Endothelial cell of umbilical vein (primary cell): ENCODE results near the gene TYSND1. TPM values are rescaled to one million over a fixed set of nuclear protein-coding genes. Genes with fewer than 3 reads are reported as not detected.

ENCODE experiments used
- BruUV-seq: library from RNA; stranded (reverse); fragments of 400-500 nt; replicated peaks from 2 replicates; lab custom pipeline; 2021; lab: Mats Ljungman, UMichigan
- CTCF ChIA-PET: fragments of 300-600, 350-600 bp; sonication (Branson Sonifier 250); formaldehyde crosslinking; loops from one replicate; lab custom pipeline; 2021; ENCODE audit warnings: antibody characterized with exemption, inconsistent platforms; lab: Charles Lee
- POLR2A ChIA-PET: fragments of 300-600, 350-600 bp; sonication (Branson Sonifier 250); formaldehyde crosslinking; loops from one replicate; lab custom pipeline; 2021; ENCODE audit warnings: antibody characterized with exemption, inconsistent platforms; lab: Charles Lee
- DNase-seq: peaks from one replicate; pipeline ENCODE4 v3.0.0-alpha.2; 2011; ENCODE audit warnings: low read depth, low spot score
- FAIRE-seq: peaks from 2 replicates; lab custom pipeline; 2011; peaks lifted over from hg19 to GRCh38; lab: Jason Lieb, UNC
- H2AFZ ChIP-seq: 2 replicates; pipeline ENCODE4 v1.6.0; 2012; ENCODE audit warnings: low read depth, low read length, control low read depth, inconsistent platforms
- H3K27ac ChIP-seq: 2 replicates; pipeline ENCODE4 v1.5.1; 2011; ENCODE audit warnings: low read depth, mild to moderate bottlenecking, control low read depth, low read length, moderate library complexity; ENCODE audit not compliant: insufficient read depth
- H3K27me3 ChIP-seq, 2 experiments: 2 replicates each; pipeline versions ENCODE4 v1.6.0 to v1.6.1; 2011; ENCODE audit warnings: low read length in 2 of 2, mixed read lengths in 1 of 2; ENCODE audit not compliant: control insufficient read depth in 2 of 2, insufficient read depth in 2 of 2
- H3K36me3 ChIP-seq, 2 experiments: 2 replicates in 1 of 2; 3 replicates in 1 of 2; pipeline ENCODE4 v1.5.1; 2011; ENCODE audit warnings: low read length in 2 of 2, mild to moderate bottlenecking in 1 of 2, moderate library complexity in 1 of 2; ENCODE audit not compliant: control insufficient read depth in 2 of 2, insufficient read depth in 2 of 2; ENCODE audit errors: extremely low read depth in 1 of 2
- H3K4me1 ChIP-seq: 3 replicates; pipeline ENCODE4 v1.5.1; 2011; ENCODE audit warnings: mild to moderate bottlenecking, low read length; ENCODE audit not compliant: control insufficient read depth, insufficient read depth; ENCODE audit errors: extremely low read depth
- H3K4me2 ChIP-seq: 2 replicates; pipeline ENCODE4 v1.6.1; 2011; ENCODE audit warnings: low read length, control low read depth, mixed read lengths; ENCODE audit not compliant: insufficient read depth
- H3K4me3 ChIP-seq, 3 experiments: fragments of 200-600 bp in 1 of 3; sonication (generic), shearing (Covaris generic) in 1 of 3; replicated peaks in 1 of 3; 2 replicates each; pipeline ENCODE4 v1.5.1; 2011 to 2016; ENCODE audit warnings: control low read depth in 3 of 3, low read length in 3 of 3, mild to moderate bottlenecking in 2 of 3, inconsistent platforms in 1 of 3, low read depth in 1 of 3, moderate library complexity in 1 of 3; ENCODE audit not compliant: insufficient read depth in 1 of 3
- H3K79me2 ChIP-seq: 2 replicates; pipeline ENCODE4 v1.6.0; 2012; ENCODE audit warnings: low read length, inconsistent platforms; ENCODE audit not compliant: control insufficient read depth, insufficient read depth
- H3K9ac ChIP-seq: replicated peaks from 2 replicates; pipeline ENCODE3; 2011; ENCODE audit warnings: low read length, control low read depth; ENCODE audit not compliant: insufficient read depth; ENCODE audit errors: extremely low read depth
- H3K9me1 ChIP-seq: replicated peaks from 3 replicates; pipeline ENCODE4 v1.6.0; 2011; ENCODE audit warnings: mild to moderate bottlenecking, low read length; ENCODE audit not compliant: control insufficient read depth, insufficient read depth; ENCODE audit errors: extremely low read depth
- H3K9me3 ChIP-seq: replicated peaks from 2 replicates; pipeline ENCODE4 v1.5.1; 2012; ENCODE audit warnings: low read length, inconsistent platforms; ENCODE audit not compliant: control insufficient read depth, insufficient read depth
- H4K20me1 ChIP-seq: replicated peaks from 2 replicates; pipeline ENCODE3; 2011; ENCODE audit warnings: mild to moderate bottlenecking, low read length; ENCODE audit not compliant: control insufficient read depth, insufficient read depth; ENCODE audit errors: extremely low read depth
- EZH2 ChIP-seq: IDR thresholded peaks from 2 replicates; pipeline ENCODE4 v1.6.1; 2012; ENCODE audit warnings: borderline replicate concordance, low read depth, mild to moderate bottlenecking, moderate library complexity, low read length, inconsistent platforms; ENCODE audit not compliant: severe bottlenecking
- FOS ChIP-seq: IDR thresholded peaks from 2 replicates; pipeline ENCODE4 v1.6.1; 2011; ENCODE audit warnings: mild to moderate bottlenecking, low read length, moderate library complexity, borderline replicate concordance; ENCODE audit not compliant: insufficient read depth
- GATA2 ChIP-seq: IDR thresholded peaks from 2 replicates; pipeline ENCODE4 v1.7.0; 2011; ENCODE audit warnings: low read depth, mild to moderate bottlenecking, moderate library complexity, mixed read lengths, low read length; ENCODE audit not compliant: insufficient read length, insufficient read depth
- JUN ChIP-seq: IDR thresholded peaks from 2 replicates; pipeline ENCODE4 v1.6.1; 2011; ENCODE audit warnings: borderline replicate concordance, low read depth; ENCODE audit not compliant: insufficient read length, insufficient read depth
- MYC ChIP-seq: IDR thresholded peaks from one replicate; pipeline ENCODE4 v1.6.1; 2011; ENCODE audit warnings: mild to moderate bottlenecking, low read depth, low read length
- POLR2A ChIP-seq: IDR thresholded peaks from 2 replicates; pipeline ENCODE4 v1.6.1; 2012; ENCODE audit warnings: low read depth, mild to moderate bottlenecking, control low read depth, low read length
- POLR2AphosphoS5 ChIP-seq: IDR thresholded peaks from 2 replicates; pipeline ENCODE4 v1.6.1; 2012; ENCODE audit warnings: low read depth, mild to moderate bottlenecking, control low read depth, low read length, moderate library complexity; ENCODE audit not compliant: insufficient read depth
- dilution Hi-C: fragments of 300-500 bp; cut with MboI; formaldehyde crosslinking; loops from one replicate; pipeline ENCODE4 v1.15.0; 2019; ENCODE audit warnings: low sequenced_read_pairs; ENCODE audit not compliant: extremely low pct_ligation_motif_present
- intact Hi-C: fragments of 100-400 bp; cut with micrococcal nuclease; formaldehyde crosslinking; loops from one replicate; pipeline ENCODE4 v1.10.0; 2022
- polyA plus RNA-seq, 4 experiments: library from polyadenylated mRNA; depleted of rRNA in 3 of 4; stranded (reverse) in 3 of 4; unstranded in 1 of 4; fragments of >200 nt; gene quantifications; 2 replicates each; pipeline versions ENCODE4 v1.2.1 to v1.2.3, GENCODE V29; 2011 to 2012; ENCODE audit warnings: missing spikeins in 1 of 4
- total RNA-seq: library from RNA; stranded (reverse); gene quantifications from 2 replicates; pipeline ENCODE4 v1.2.3, GENCODE V29; 2021
- TF ChIP-seq, protein P1 (sequence below): IDR thresholded peaks from 2 replicates; pipeline ENCODE4 v1.6.1; 2011; ENCODE audit not compliant: insufficient read depth, insufficient read length
- TF ChIP-seq, protein P2 (sequence below), 2 donors: IDR thresholded peaks; 1 replicate in 1 of 2; 2 replicates in 1 of 2; pipeline ENCODE4 v1.5.1; 2011; ENCODE audit warnings: low read length in 2 of 2, mild to moderate bottlenecking in 2 of 2, moderate library complexity in 2 of 2, control low read depth in 1 of 2, inconsistent platforms in 1 of 2, low read depth in 1 of 2; ENCODE audit not compliant: insufficient read depth in 1 of 2; ENCODE audit errors: extremely low read depth in 1 of 2

TYSND1 gene
- total and polyA plus RNA-seq, 2 donors (not counting 3 experiments of a cell fraction or from before 2014, with no cell fraction given): 5.1 to 7.8 TPM

DNA sequence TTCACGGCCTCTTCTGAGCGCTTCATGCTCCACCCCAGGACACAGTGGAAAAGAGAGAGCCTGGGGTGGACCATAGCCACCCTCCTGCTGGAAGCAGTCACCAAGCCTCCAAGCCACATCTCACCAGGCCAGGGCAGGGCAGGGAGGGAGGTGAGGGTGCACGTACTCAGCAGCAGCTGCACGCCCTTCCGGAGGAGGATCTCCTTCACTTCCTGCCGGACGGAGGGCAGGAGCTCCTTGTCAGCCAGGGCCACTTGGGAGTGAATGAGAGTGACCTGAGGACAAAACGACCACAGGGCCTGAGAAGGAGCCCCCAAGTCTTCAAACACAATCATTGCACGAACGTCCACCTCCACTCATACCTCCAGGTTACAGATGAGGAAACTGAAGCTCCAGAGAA, 28.9 kb downstream of the TYSND1 start:
- H3K79me2 ChIP-seq: no peaks in the 10 kb centered on the region
- no peak overlapping the region for H3K27ac ChIP-seq
- POLR2A ChIA-PET: interaction anchor here (0.6 kb wide), 1 partner anchor 21 kb away, joined by 7 read pairs; no protein-coding TSS in a partner anchor
- peaks cover 6% of the 10 kb centered on the region for H3K4me1 ChIP-seq
- no peak overlapping the region for H2AFZ ChIP-seq
- H3K4me2 ChIP-seq: no peak overlapping the region
- DNase-seq (no peak), FAIRE-seq (no peak)
- H3K9me1 ChIP-seq: no peaks in the 10 kb centered on the region
- no peaks in the 10 kb centered on the region for H4K20me1 ChIP-seq
- TF ChIP-seq, protein P1, sequence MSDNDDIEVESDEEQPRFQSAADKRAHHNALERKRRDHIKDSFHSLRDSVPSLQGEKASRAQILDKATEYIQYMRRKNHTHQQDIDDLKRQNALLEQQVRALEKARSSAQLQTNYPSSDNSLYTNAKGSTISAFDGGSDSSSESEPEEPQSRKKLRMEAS: no peak
- TF ChIP-seq MYC: no peak
- TF ChIP-seq POLR2AphosphoS5: no peak
- no peak for TF ChIP-seq GATA2
- TF ChIP-seq POLR2A: no peak
- no peak for TF ChIP-seq EZH2
- TF ChIP-seq, protein P2, sequence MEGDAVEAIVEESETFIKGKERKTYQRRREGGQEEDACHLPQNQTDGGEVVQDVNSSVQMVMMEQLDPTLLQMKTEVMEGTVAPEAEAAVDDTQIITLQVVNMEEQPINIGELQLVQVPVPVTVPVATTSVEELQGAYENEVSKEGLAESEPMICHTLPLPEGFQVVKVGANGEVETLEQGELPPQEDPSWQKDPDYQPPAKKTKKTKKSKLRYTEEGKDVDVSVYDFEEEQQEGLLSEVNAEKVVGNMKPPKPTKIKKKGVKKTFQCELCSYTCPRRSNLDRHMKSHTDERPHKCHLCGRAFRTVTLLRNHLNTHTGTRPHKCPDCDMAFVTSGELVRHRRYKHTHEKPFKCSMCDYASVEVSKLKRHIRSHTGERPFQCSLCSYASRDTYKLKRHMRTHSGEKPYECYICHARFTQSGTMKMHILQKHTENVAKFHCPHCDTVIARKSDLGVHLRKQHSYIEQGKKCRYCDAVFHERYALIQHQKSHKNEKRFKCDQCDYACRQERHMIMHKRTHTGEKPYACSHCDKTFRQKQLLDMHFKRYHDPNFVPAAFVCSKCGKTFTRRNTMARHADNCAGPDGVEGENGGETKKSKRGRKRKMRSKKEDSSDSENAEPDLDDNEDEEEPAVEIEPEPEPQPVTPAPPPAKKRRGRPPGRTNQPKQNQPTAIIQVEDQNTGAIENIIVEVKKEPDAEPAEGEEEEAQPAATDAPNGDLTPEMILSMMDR (IDR thresholded peaks at IDR 0.05; ENCODE audit: extremely low read depth in 1 of 2, insufficient read depth in 1 of 2, low read depth in 1 of 2, low read length in 2 of 2): no peak
- no peak for TF ChIP-seq JUN
- no peak for TF ChIP-seq FOS
- dilution Hi-C loops: no loop called here
- peaks cover 3% of the 10 kb centered on the region in 2 experiments for H3K36me3 ChIP-seq
- BruUV-seq: no TSS peak
- CTCF ChIA-PET: interaction anchor here (1.2 to 4.8 kb wide), 9 partner anchors 11 to 331 kb away, joined by 3 to 95 read pairs (median 20); partner anchors contain the start of gene TYSND1
- H3K4me3 ChIP-seq: no peak overlapping the region
- no peaks in the 10 kb centered on the region for H3K9me3 ChIP-seq
- H3K27me3 ChIP-seq: no peaks in the 10 kb centered on the region
- intact Hi-C loops: no loop called here
- H3K9ac ChIP-seq: no peak overlapping the region
